NCI-H187 treated with DMSO at 0.1 percent for 48 hours (cell line): ENCODE results near the gene BGN.

Source experiments
- DNase-seq: peaks from one replicate; lab custom pipeline; 2025; lab: John Stamatoyannopoulos, UW

The BGN gene

DNA sequence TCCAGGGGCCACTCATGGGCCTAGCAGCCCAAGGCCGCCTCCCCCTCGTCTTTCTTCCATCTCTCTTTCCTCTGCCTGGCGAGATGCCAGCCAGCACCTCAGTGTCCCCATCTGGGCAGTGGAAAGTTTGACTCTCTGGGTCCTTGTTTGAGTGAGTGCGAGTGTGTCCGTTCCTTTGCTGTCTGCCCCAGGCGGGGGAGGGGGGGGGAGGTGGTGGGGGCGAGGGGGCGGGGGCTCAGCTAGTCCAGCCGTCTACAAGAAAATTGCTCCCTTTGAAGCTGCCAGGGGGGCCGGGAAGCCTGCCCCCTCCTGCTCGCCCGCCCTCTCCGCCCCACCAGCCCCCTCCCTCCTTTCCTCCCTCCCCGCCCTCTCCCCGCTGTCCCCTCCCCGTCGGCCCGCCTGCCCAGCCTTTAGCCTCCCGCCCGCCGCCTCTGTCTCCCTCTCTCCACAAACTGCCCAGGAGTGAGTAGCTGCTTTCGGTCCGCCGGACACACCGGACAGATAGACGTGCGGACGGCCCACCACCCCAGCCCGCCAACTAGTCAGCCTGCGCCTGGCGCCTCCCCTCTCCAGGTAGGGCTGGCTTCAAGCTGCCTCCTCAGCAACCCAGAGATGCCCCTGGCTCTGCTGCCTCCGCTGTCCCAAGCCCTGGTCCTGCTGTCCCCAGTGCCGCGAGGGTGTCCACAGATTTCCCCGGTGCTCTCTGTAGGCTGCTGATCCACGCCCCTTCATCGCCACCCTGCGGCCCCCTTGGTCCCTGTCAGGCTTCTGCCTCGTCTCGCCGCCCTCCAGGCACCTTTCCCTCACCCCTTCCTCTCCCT lies at the start of gene BGN:
Gene BGN (plus strand): TSS at position 440 of the 821 bp plus-strand sequence. CDS start 9,652 bp downstream, outside the sequence.
- no peak for DNase-seq

DNA sequence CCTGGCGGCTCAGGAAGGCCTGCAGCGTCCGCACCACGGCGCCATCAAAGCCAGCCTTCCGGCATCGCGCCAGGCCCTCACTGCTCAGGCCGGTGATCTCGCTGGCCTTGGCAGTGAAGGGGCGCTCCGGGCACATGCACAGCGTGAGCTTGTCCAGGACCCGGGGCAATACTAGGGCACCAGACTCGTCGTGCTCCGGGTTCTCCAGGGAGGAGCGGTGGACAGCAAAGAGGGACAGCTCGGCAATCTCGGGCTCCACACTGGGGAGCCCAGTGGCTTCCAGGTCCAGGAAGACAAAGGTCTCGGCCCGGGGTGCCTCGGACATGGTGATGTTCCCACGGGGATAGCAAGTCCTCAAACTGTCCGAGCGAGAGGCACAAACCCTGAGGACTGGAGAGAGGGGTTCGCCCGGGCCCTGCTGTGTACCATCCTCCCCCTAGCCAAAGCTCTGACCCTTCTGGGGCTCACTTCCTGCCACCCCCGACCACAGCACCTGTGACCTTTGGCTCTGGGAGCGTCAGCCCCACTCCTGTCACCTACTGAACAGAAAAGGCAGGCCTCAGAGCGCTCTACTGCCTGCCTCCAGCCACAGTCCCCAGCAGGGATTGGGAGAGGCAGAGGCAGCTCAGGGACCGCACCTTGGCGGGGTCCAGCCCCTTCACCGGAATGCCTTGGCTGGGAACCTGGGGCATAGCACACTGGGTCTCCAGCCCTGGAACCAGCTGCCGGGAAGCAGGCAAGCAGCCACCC lies 49.5 kb upstream of the BGN start:
- DNase-seq = no peak

DNA sequence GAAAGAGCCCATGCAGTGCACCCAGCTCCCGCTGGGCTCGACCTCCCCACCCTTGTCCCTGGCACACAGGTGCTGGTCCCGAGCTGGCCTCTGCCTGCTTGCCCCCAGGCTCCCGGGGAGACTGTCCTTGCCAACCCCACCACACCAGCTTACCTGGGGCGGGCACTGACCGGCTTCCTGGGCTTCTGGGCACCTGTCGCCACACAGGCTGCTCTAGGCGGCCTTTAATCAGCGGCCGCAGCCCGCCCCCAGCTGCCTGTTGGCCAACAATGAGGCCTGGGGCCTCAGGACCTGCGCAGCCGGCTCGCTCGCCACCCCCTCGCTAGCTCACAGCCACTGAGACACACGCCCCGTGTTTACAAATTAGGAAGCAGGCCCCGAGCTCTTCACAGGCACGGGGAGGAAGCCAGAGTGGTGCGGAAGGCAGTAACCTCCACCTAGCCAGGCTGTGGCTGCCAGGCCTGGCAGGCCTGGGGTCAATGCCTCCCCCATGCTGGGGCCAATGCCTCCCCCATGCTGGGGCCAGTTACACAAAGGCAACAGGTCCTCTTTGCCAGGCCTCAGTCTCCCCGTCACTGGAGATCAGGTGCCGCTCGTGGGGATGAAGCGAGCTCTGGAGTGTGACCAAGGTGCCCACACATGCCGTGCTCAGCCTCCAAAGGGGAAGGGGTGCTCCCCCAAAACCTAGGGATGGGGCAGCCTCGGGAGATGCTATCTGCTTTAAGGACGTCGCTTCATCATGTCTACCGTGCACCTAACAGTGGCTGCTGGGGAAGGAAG lies 48.7 kb upstream of the BGN start, which contains the start of gene TREX2:
Gene TREX2 (minus strand): TSS at position 201 of the 780 bp plus-strand sequence. CDS start 626 bp downstream, outside the sequence.
- DNase-seq = no peak

DNA sequence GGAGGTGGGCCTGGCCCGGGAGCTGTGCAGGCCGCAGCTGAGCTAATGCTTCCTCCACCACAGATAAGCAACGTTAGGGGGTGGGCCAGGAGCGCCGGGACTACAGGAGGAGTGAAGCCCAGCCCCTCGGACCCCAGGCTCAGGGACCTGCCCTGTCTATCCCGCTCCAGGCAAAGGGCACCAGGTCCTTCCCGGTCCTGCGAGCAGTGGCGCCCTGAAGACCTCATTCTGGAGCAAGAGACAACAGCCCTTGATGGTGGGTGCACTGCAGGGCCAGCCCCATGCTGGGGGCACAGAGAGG lies 48.2 kb upstream of the BGN start:
- DNase-seq = no peak

DNA sequence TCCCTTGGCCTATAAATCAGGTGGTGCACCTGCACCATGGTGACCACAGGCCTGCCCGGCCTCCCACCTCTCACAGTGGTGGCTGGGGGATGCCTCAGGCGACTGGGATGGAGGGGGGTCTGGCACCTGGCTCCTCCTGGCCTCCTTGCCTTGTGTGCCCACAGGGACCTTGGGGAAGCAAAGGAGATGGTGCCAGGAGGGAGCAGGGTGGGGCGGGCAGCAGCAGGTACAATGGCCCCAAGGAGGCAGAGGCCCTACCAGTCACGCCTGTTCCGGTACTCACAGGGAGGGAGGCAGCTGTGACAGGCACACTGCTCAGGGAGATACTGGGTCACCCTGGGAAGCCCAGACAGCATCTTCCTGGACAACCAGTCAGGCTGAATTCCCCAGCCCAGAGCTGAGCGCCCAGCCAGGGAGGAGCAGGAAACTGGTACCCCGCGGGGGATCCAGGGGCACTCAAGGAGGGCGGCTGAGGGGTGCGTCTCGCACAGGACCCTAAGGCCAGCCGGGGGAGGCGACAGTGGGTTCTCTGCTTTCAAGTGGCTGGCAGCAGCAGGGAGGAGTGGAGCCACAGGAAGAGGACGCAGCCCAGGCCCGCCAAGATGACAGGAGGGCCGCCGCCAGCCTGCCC lies 47.7 kb upstream of the BGN start:
- no peak for DNase-seq

DNA sequence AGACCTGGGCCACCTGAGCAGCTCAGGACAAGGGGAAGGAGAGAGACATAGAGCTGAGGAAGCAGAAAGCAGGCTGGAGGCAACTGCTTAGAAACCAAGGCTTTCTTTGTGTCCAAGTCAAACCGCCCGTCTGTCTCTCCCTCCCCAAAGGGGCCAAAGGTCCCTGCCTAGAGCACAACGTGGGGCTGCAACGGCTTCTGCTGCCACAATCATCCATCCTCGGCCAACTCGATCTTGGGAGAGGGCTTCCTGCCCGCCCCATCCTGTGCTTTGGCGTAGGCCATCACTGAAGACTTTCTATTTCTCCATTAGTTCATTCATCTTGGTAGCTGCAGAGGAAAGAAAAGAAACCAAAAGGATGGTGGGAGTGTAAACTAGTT lies 47.2 kb upstream of the BGN start:
- DNase-seq = no peak

DNA sequence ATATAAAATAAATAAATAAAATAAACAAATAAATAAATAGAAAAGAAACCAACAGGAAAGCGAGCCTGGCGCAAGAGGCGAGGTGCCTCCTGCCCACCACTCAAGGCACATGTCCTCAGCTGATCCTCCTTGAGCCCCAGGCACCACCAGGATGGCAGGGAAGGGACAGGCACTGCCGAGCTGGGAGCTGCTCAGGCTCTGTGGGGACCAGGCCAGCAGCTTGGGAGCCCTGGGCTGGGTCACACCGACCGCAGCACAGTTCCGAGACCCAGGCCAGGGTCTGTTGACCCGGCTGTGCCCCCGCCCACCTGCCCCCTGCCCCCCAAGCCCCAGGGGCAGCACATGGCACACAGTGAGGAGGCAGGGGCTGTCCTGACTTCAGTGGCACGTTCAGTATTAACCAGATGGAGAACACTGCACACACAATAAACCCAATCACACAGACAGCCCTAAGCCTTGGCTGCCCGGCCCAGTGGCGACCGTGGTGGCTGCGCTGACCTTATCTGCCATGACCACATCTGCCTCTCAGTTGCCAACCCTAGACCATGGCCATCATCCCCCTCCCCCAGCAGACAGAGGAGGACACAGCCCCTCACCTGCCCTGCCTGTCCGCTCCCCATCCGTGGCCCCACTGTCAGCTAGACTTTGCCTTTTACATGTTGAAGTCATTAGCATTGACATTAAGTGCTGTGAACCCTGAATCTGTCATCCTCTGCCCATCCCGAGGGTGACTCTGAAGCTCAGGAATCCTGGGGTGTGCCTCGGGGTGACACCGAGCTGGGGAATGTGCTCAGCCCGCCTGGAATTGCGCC lies 46.0 kb upstream of the BGN start:
- no peak for DNase-seq

DNA sequence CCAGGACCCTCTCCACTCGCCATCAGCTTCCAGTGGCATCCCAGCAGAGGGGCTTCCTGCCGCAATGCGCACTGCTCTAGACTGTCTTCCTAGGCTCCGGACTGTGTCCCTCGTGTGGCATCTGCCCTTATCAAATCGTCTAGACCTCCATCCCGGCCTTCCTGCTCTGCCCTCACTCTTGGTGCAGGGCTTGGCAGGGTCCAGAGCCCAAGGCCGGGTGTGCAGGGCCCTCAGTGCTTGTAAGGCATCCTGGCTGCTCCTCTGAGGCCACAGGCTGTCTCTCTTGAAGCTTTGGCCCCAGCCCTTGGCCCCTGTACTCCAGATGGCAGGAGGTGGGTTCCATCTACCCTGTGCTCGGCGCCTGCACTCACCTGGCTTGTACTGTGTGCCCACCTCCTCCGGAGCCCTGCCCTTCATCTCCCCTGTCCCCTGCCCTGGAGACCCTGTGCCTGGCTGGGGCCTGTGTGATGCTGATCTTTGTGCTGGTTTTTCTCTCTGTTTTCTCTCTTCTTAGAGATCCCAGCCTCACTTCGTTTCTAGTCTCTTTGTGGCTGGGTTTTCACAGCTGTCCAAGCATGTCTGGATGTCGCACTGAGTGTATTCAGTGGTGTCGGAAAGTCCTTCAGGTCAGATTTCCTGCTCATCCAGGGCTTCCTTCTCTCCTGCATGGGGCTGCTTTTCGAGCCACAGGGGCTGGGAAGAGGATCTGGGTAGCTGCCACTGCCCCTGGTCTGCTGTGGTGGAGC lies 45.2 kb upstream of the BGN start:
- DNase-seq = no peak

DNA sequence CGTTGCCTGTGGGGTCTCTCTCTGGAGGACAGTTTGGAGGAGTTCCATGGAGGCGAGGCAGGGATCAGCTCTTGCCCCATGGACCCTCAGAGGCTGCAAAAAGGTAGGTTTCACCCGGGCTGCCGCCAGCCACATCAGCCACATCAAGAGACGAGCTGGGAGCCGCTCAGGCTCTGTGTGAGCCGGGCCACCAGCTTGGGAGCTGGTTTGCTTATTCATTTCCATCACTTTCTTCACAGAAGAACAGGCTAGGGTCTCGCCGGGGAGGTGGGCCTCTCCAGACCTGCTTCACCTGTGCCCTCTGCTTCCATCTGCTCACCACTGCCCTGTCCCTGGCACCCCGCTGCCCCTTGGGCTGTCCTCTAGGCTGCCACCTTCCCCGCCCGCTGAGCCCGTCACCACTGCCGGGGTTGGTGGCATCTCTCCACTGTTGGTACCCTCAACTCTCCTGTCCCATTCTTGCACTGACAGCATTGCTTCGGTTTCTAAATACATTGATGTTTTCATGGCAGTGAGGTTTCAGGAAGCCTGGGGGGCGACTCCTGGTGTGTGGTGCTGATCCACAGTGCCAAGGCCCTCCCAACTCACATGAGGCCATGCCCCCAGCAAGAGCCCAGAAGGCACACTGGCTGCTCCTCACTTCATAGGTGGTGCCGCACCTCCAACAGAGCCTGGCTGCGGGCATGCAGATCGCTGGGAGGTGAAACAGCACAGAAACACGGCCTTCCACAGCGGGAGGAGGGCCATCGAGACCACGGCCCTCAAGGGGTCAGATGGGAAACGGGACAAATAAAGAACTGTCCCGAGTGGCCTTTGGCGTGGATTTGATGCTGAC lies 44.4 kb upstream of the BGN start:
- DNase-seq = no peak

DNA sequence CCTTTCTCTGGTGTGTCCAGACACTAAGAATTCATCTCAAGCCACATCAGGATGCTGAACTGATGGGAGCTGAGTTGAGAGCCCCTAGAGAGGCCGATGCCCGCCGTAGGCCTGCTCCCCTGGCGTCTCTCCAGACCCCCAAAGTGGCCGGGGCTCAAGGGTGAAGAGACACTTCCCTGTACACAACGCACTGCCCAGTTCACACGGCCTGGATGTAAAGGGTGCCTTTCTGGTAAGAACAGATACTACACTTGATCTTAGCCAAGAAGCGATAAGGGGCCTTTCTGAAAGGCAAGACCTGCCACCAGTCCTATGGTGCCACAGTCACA lies 43.9 kb upstream of the BGN start:
- DNase-seq = no peak

DNA sequence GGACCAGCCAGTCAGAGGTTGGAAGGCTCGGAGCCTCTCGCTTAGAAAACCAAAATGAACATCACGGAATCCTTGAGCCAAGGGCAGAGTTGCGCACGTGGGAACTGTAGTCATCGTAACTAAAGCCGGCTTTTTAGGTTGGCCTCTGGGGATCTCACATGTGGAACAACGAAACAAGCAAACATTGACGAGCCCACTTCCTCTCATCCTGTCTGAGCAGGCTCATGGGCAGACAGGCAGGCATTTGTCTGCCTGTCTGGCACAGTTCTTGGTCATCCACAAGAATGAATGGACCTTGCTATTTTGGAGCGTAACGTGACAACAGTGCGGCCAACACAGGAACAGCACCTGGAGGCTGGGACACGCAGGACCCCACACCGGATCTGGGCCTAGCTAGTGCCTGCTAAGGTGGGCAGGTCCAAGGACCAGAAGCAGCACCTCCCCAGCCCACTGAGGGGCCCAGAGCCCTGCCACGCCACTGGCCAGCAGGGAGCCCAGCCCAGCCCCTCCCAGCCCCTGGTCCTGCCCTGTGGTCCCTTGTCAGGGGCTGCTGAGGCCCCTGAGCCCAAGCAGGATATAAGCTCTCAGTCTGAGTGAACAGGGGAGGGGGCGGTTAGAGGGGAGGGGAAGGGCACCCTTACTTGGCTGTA lies 39.8 kb upstream of the BGN start:
- no peak for DNase-seq

DNA sequence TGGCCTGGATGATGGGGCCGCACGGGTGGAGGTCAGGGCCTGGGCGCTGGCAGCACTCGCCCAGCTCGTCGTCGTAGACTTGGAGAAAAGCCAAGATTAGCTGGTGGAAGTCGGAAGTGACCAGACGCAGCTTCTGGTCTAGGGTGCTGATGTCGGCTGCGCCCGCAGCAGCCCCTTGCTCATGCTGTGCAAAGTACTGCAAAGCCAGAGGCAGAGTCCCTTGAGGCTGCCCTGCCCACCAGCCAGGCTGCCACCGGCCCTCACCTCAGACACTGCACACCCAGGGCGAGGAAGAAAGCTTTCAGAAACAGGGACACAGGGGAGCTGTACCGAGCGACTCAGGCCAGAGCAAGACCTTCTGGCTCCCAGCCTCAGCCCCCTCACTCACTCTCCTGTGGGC lies 39.2 kb upstream of the BGN start:
- no peak for DNase-seq

DNA sequence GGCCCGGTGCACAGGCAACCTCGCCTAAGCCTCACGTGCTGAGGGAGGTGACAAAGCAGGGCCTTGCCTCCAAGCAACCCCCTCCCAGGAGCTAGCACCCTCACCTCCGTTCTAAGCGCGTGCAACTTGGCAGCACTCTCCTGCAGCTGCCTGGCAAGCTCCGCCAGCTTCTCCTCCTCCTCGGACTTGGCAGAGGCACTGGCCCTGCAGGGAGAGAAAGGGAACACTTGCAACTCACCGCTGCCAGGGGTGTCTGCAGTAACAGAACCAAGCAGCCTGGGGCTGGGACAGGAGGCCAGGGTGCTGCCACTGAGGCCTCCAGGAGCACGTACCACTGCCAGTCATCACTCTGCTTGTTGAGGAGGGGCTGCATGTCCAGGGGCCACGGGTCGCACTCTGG lies 38.6 kb upstream of the BGN start:
- DNase-seq = no peak

DNA sequence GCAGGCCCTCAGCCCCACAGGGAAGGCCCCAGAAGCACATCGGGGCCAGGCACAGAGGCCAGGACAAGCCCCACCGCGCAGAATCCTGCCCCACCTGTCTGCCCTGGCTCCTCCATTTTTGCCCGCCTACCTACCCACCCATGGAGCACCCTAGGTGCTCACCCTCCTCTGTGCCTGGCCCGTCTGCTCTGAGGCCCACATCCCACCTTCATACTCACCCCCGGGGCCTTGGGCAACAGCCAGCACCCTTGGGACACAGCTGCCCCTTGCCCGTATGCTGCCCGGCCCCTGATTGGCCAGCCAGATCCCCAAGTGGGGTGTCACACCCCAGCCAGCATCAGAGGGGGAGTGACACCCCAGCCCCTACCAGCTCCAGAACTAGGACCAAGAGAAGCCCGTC lies 38.1 kb upstream of the BGN start:
- DNase-seq = no peak

DNA sequence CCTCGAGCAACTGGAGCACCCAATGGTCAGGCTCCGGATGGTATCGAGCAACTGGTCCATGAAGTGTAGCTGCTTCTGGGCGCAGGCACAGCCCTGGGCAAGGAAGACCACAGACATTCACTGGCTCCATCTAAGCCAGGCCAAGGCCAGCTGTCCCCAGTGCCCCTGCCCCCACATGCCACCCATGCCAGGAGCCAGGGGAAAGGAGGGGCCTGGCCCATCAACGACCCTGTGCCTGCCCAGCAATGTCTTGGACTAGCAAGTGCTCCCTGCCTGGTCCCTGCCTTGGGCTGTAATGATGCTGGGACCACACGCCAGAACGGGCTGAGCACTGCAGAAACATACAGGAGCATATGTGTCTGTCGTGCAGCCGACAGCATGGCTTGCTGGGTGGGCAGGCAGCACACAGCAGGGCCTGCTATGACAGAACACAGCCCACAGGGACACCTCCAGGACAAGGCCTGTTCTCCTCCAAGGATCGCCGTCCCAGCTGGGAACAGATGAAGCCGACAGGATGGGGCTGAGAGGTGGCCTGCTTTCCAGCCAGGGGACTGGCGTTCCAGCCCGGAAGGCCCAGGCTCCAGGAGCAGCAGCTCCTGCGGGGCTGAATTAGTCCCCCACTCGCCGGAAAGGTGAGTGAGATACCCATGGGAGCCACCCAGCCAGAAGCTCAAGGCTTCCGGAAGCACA lies 37.5 kb upstream of the BGN start:
- no peak for DNase-seq

DNA sequence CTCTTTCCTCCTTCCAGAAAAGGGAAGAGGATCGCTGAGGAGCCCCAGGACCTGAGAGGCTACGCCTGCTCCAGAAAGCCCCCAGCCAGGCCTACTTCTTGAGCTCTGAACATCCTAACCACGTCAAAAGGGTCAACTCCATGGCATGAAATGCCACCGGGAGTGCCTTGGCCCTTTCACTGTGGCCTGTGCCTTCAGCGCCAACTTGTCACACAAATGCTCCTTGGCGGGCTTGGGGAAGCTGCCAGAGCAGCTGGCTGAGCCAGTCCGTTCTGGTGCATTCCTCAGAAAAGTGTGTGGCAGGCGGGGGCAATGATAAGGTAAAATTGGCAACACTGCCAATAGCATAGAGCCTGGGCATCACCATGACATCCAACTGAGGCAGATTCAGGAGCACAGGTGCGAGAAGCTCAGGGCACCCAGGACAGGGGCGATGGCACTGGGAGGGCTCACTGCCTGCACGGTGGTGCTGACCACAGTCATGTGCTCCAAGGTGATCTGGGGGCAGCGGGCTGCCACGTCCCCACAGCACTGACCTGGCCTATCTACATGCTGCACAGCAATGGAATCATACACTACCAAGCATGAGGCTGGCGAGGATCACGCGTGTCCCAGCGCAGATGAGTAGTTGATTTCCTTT lies 36.8 kb upstream of the BGN start:
- no peak for DNase-seq

DNA sequence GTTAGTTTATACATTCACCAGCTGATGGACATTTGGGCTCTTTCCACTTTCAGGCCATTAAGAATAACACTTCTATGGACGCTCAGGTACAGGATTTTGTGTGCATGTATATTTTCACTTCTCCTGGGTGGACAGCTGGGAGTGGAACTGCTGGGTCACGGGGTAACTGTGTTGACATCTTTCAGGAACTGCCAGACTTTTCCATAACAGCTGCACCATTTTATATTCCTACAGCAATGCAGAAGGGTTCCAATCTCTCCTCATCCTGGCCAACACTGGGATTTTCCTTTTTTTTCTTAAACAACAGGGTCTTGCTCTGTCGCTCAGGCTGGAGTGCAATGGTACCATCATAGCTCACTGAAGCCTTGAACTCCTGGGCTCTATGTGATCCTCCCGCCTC lies 36.3 kb upstream of the BGN start:
- DNase-seq = no peak

DNA sequence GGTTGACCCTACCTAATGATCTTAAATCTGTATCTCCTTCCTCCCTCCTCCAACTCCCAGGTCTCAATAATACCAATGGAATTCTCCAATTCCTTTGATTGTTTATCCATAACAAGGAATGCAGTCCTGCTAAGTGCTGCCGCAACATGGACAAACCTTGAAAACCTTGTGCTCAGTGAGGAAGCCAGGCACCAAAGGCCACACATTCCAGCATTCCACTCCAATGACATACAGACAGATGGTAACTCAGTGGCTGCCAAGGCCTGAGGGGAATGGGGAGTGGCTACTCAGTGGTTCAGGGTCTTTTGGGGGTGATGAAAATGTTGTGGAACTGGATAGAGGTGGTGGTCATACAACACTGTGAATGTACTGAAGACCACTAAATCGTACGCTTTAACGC lies 34.8 kb upstream of the BGN start:
- no peak for DNase-seq
